Measurements from ENCODE around the gene NAXE. TPM values are rescaled to one million over a fixed set of nuclear protein-coding genes. Genes with fewer than 3 reads are reported as not detected.
"Not testable (repeated sequence)": the region's sequence is repeated elsewhere in the genome, so short reads cannot be mapped to it uniquely, and the experiment has no call there.

The NAXE gene
- total RNA-seq, 2 experiments from 2014 or later, result 79.9 to 82.0 TPM

- Mint-ChIP-seq H3K27ac (peak overlapping the region; percentile 99), H3K4me1 (peaks cover 45% of the 10 kb centered on the region), H3K9me3 (ENCODE audit: low read depth) (no peaks in the 10 kb centered on the region), H3K4me3 (peak overlapping the region; percentile 97), H3K36me3 (ENCODE audit: low read depth) (peaks cover 36% of the 10 kb centered on the region), H3K27me3 (no peaks in the 10 kb centered on the region)
- ATAC-seq (peak; percentile 24), DNase-seq (peak; percentile 27)
- ChIA-PET CTCF (interaction anchor here (0.8 to 2.8 kb wide), 6 partner anchors 9 to 179 kb away, joined by 3 to 19 read pairs (median 4); partner anchors contain the start of gene NAXE), POLR2A (interaction anchor here (0.6 to 1.0 kb wide), 4 partner anchors 11 to 101 kb away, joined by 3 to 8 read pairs (median 4); partner anchors contain the start of gene MEF2D)
- intact Hi-C loops (cut with DNase I, micrococcal nuclease), result loop anchor here (1.0 to 10.0 kb wide), 9 partner anchors 10 to 533 kb away; partner anchors contain the start of genes ETV3 (in 1 of the 2), MEF2D (in 1 of the 2), NAXE (in 1 of the 2) and PRCC (in 1 of the 2)
Measured at GRCh38 chr1:156601892-156602291, 10.3 kb downstream of the NAXE start.

GRCh38 chr1:156602557-156602993 is 11.0 kb downstream of the NAXE start:
- CTCF ChIA-PET, result interaction anchor here (0.9 to 1.7 kb wide), 5 partner anchors 10 to 157 kb away, joined by 3 to 10 read pairs (median 3); no protein-coding TSS in a partner anchor
- peak overlapping the region; percentile 56 for H3K27ac Mint-ChIP-seq
- peaks cover 30% of the 10 kb centered on the region for H3K36me3 Mint-ChIP-seq (ENCODE audit: low read depth)
- DNase-seq, result peak; percentile 34
- intact Hi-C loops (cut with DNase I, micrococcal nuclease), result loop anchor here (5.0 to 10.0 kb wide), 2 partner anchors 100 to 532 kb away; partner anchors contain the start of genes ETV3 (in 1 of the 2) and MEF2D (in 1 of the 2)
- ATAC-seq, result no peak
- H3K4me3 Mint-ChIP-seq, result peak overlapping the region; percentile 97
- H3K27me3 Mint-ChIP-seq, result no peaks in the 10 kb centered on the region
- H3K9me3 Mint-ChIP-seq (ENCODE audit: low read depth), result no peaks in the 10 kb centered on the region
- H3K4me1 Mint-ChIP-seq, result peaks cover 42% of the 10 kb centered on the region
- POLR2A ChIA-PET, result interaction anchor here (0.6 kb wide), 1 partner anchor 25 kb away, joined by 4 read pairs; no protein-coding TSS in a partner anchor

GRCh38 chr1:156607344-156607743 is 15.8 kb downstream of the NAXE start:
- H3K4me3 Mint-ChIP-seq; POLR2A ChIA-PET; H3K36me3 Mint-ChIP-seq (ENCODE audit: low read depth); ATAC-seq; H3K27me3 Mint-ChIP-seq; H3K27ac Mint-ChIP-seq; DNase-seq; H3K9me3 Mint-ChIP-seq (ENCODE audit: low read depth): not testable (repeated sequence)
- intact Hi-C loops (cut with DNase I, micrococcal nuclease), result loop anchor here in 1 of 2 experiments (10.0 kb wide), 1 partner anchor 527 kb away; the partner anchor contains the start of gene ETV3
- peaks cover 14% of the 10 kb centered on the region for H3K4me1 Mint-ChIP-seq
- CTCF ChIA-PET, result interaction anchor here (1.9 kb wide), 1 partner anchor 8 kb away, joined by 9 read pairs; no protein-coding TSS in a partner anchor

GRCh38 chr1:156608036-156608674 is 16.6 kb downstream of the NAXE start:
- H3K9me3 Mint-ChIP-seq (ENCODE audit: low read depth), result no peaks in the 10 kb centered on the region
- no peak overlapping the region for H3K27ac Mint-ChIP-seq
- DNase-seq (peak; percentile 78), ATAC-seq (peak; percentile 98)
- H3K36me3 Mint-ChIP-seq (ENCODE audit: low read depth), result no peaks in the 10 kb centered on the region
- H3K4me1 Mint-ChIP-seq, result peaks cover 8% of the 10 kb centered on the region
- H3K27me3 Mint-ChIP-seq, result peaks cover 9% of the 10 kb centered on the region
- H3K4me3 Mint-ChIP-seq, result no peak overlapping the region
- ChIA-PET CTCF (interaction anchor here (0.6 to 1.9 kb wide), 27 partner anchors 9 to 395 kb away, joined by 3 to 14 read pairs (median 4); partner anchors contain the start of genes NAXE and PMF1), POLR2A (interaction anchor here (0.7 kb wide), 1 partner anchor 163 kb away, joined by 10 read pairs; no protein-coding TSS in a partner anchor)
- intact Hi-C loops (cut with DNase I, micrococcal nuclease), result loop anchor here (1.0 to 10.0 kb wide), 9 partner anchors 24 to 527 kb away; partner anchors contain the start of gene ETV3 (in 1 of the 2)

GRCh38 chr1:156608981-156609380 is 17.4 kb downstream of the NAXE start:
- CTCF ChIA-PET, result interaction anchor here (0.6 to 1.9 kb wide), 26 partner anchors 8 to 1429 kb away, joined by 3 to 14 read pairs (median 4); partner anchors contain the start of gene NAXE

GRCh38 chr1:156610072-156610471 is 18.5 kb downstream of the NAXE start:
- H3K36me3 Mint-ChIP-seq (ENCODE audit: low read depth); DNase-seq; POLR2A ChIA-PET; H3K9me3 Mint-ChIP-seq (ENCODE audit: low read depth); H3K4me3 Mint-ChIP-seq; H3K4me1 Mint-ChIP-seq; H3K27ac Mint-ChIP-seq; H3K27me3 Mint-ChIP-seq; ATAC-seq; intact Hi-C loops (cut with DNase I, micrococcal nuclease): not testable (repeated sequence)
- CTCF ChIA-PET, result interaction anchor here (0.6 to 1.0 kb wide), 9 partner anchors 10 to 168 kb away, joined by 3 to 4 read pairs (median 3); partner anchors contain the start of gene NAXE

More at GRCh38 chr1:156608981-156609380, 17.4 kb downstream of the NAXE start:
- Mint-ChIP-seq H3K9me3 (ENCODE audit: low read depth) (no peaks in the 10 kb centered on the region), H3K27me3 (peaks cover 9% of the 10 kb centered on the region), H3K4me1 (peaks cover 8% of the 10 kb centered on the region), H3K4me3 (no peak overlapping the region), H3K27ac (no peak overlapping the region), H3K36me3 (ENCODE audit: low read depth) (no peaks in the 10 kb centered on the region)
- POLR2A ChIA-PET, result no interaction called here
- DNase-seq (peak; percentile 81), ATAC-seq (peak; percentile 80)
- intact Hi-C loops (cut with DNase I, micrococcal nuclease), result loop anchor here (1.0 to 10.0 kb wide), 9 partner anchors 25 to 526 kb away; partner anchors contain the start of gene ETV3 (in 1 of the 2)

- no peak for ATAC-seq
- no peak overlapping the region for H3K27ac Mint-ChIP-seq
- intact Hi-C loops (cut with DNase I, micrococcal nuclease), result no loop called here
- ChIA-PET CTCF (interaction anchor here (0.7 to 4.2 kb wide), 11 partner anchors 11 to 227 kb away, joined by 3 to 21 read pairs (median 4); partner anchors contain the start of gene GPATCH4), POLR2A (interaction anchor here (0.6 kb wide), 1 partner anchor 167 kb away, joined by 4 read pairs; no protein-coding TSS in a partner anchor)
- no peaks in the 10 kb centered on the region for H3K36me3 Mint-ChIP-seq (ENCODE audit: low read depth)
- H3K4me1 Mint-ChIP-seq, result peaks cover 8% of the 10 kb centered on the region
- H3K4me3 Mint-ChIP-seq, result no peak overlapping the region
- peaks cover 13% of the 10 kb centered on the region for H3K27me3 Mint-ChIP-seq
- H3K9me3 Mint-ChIP-seq (ENCODE audit: low read depth), result no peaks in the 10 kb centered on the region
- DNase-seq, result no peak
Measured at GRCh38 chr1:156612666-156613065, 21.1 kb downstream of the NAXE start.

- intact Hi-C loops (cut with DNase I, micrococcal nuclease), result no loop called here
- no peak overlapping the region for H3K4me3 Mint-ChIP-seq
- ATAC-seq, result no peak
- H3K9me3 Mint-ChIP-seq (ENCODE audit: low read depth), result no peaks in the 10 kb centered on the region
- no peak for DNase-seq
- H3K4me1 Mint-ChIP-seq, result no peaks in the 10 kb centered on the region
- H3K36me3 Mint-ChIP-seq (ENCODE audit: low read depth), result no peaks in the 10 kb centered on the region
- H3K27ac Mint-ChIP-seq, result no peak overlapping the region
- ChIA-PET POLR2A (no interaction called here), CTCF (no interaction called here)
- peaks cover 33% of the 10 kb centered on the region for H3K27me3 Mint-ChIP-seq
Measured at GRCh38 chr1:156615946-156616345, 24.4 kb downstream of the NAXE start.

- intact Hi-C loops (cut with DNase I, micrococcal nuclease), result no loop called here
- ATAC-seq (no peak), DNase-seq (no peak)
- Mint-ChIP-seq H3K9me3 (ENCODE audit: low read depth) (no peaks in the 10 kb centered on the region), H3K36me3 (ENCODE audit: low read depth) (no peaks in the 10 kb centered on the region), H3K27ac (no peak overlapping the region), H3K4me1 (no peaks in the 10 kb centered on the region), H3K4me3 (no peak overlapping the region), H3K27me3 (peaks cover 33% of the 10 kb centered on the region)
- POLR2A ChIA-PET, result interaction anchor here (0.7 kb wide), 1 partner anchor 285 kb away, joined by 3 read pairs; no protein-coding TSS in a partner anchor
- CTCF ChIA-PET, result interaction anchor here (0.7 to 2.0 kb wide), 3 partner anchors 8 to 70 kb away, joined by 3 to 13 read pairs (median 3); no protein-coding TSS in a partner anchor
Measured at GRCh38 chr1:156616463-156616862, 24.9 kb downstream of the NAXE start.

GRCh38 chr1:156618853-156619581 is 27.4 kb downstream of the NAXE start, which contains the start of gene HAPLN2:
Gene HAPLN2, plus strand, starts transcription at chr1:156619415. Its CDS starts 4,076 bp downstream, at chr1:156623491.
- H3K4me3 Mint-ChIP-seq, result no peak within 1 kb of the TSS
- peaks cover 38% of the 10 kb centered on the region for H3K27me3 Mint-ChIP-seq
- H3K36me3 Mint-ChIP-seq (ENCODE audit: low read depth), result no peaks in the 10 kb centered on the region
- H3K27ac Mint-ChIP-seq, result no peak within 1 kb of the TSS
- ChIA-PET POLR2A (no interaction called here), CTCF (interaction anchor here (0.7 to 2.2 kb wide), 7 partner anchors 30 to 309 kb away, joined by 3 to 8 read pairs (median 4); partner anchors contain the start of gene CRABP2)
- no peaks in the 10 kb centered on the region for H3K4me1 Mint-ChIP-seq
- no peaks in the 10 kb centered on the region for H3K9me3 Mint-ChIP-seq (ENCODE audit: low read depth)
- peak; percentile 52 for DNase-seq
- no peak for ATAC-seq
- intact Hi-C loops (cut with DNase I, micrococcal nuclease), result no loop called here

All from activated CD4-positive, alpha-beta T cell treated with anti-CD3 and anti-CD28 coated beads for 36 hours (primary cell).